T1000 (cell line): ENCODE measurements around the gene MUC20.
"Not testable (repeated sequence)": the region's sequence is repeated elsewhere in the genome, so short reads cannot be mapped to it uniquely, and the experiment has no call there.

Source experiments
- DNase-seq: peaks from one replicate; lab custom pipeline; 2025; ENCODE audit warnings: mixed read lengths; lab: John Stamatoyannopoulos, UW

The MUC20 gene

DNA sequence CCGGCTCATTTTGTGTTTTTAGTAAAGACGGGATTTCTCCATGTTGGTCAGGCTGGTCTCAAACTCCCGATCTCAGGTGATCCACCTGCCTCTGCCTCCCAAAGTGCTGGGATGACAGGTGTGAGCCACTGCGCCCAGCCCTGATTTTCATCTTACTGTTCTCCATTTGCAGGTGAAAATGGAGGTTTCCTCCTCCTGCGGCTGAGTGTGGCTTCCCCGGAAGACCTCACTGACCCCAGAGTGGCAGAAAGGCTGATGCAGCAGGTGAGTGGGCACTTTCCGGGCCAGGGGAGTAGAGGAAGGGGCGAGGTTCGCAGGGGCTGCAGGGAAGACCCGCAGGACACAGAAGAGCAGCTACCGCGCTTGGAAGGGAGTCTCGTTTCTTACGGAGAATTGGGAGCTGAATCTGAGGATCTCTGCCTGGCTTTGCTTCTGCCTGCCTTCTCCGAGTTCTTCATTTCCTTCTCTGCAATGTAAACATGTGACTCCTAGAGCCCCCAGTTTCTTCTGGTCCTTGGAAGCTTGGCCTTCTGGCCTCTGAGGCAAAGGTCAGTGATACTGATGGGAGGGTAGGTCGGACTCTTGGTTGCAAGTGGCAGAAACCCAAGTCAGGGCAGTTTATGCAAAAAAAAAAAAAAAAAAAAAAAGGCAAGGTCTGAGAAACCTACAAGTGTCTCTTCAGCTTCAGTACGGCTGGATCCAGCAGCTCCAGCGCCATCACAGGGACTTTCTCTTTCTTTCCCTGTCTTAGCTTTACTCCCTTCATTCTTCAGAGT, 8.9 kb downstream of the MUC20 start:
- DNase-seq, result no peak

- DNase-seq, result no peak
Observed at GRCh38 chr3:195731356-195731905, 10.7 kb downstream of the MUC20 start.

- DNase-seq, result no peak
Observed at GRCh38 chr3:195732940-195733339, 12.2 kb downstream of the MUC20 start.

DNA sequence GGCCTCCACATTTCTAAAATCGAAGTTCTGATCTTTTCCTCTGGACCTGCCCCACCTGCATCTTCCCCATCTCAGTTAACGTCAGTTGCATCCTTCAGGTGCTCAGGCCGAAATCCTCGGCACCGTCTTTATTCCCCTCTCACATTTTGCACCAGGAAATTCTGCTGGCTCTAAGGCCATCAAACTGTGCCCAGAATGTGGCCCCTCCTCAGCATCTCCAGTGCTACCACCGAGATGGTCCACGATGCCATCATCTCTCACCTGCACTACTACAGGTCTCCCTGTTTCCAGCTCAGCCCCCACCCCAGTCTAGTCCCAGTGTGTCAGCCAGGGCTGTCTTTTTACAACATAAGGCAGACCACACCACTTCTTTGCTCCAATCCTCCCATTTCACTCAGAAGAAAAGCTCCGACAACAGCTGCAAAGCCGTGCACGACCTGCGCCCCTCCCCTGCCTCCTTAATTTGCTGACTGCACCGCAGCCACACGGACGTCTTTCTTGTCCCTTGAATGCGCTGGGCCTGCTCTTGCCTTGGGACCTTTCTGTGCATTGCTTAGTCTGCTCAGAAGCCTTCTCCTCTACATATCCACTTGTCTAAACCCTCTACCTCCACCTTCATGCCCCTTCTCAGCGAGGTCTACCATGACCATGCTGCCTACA, 14.4 kb downstream of the MUC20 start:
- no peak for DNase-seq

GRCh38 chr3:195736866-195737490, 16.2 kb downstream of the MUC20 start:
- no peak for DNase-seq

DNA sequence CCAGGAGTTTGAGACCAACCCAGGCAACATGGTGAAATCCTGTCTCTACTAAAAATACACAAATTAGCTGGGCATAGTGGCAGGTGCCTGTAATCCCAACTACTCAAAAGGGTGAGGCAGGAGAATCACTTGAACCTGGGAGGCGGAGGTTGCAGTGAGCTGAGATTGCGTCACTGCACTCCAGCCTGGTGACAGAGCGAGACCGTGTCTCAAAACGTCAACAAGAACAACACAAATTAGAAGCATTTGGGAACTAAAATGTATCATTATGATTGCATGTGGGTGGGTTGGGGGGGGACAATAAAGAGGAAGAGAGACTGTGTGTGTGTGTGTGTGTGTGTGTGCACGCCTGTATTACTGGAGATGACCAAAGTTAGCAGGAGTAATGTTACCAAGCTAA, 17.0 kb downstream of the MUC20 start:
- DNase-seq, result not testable (repeated sequence)

DNA sequence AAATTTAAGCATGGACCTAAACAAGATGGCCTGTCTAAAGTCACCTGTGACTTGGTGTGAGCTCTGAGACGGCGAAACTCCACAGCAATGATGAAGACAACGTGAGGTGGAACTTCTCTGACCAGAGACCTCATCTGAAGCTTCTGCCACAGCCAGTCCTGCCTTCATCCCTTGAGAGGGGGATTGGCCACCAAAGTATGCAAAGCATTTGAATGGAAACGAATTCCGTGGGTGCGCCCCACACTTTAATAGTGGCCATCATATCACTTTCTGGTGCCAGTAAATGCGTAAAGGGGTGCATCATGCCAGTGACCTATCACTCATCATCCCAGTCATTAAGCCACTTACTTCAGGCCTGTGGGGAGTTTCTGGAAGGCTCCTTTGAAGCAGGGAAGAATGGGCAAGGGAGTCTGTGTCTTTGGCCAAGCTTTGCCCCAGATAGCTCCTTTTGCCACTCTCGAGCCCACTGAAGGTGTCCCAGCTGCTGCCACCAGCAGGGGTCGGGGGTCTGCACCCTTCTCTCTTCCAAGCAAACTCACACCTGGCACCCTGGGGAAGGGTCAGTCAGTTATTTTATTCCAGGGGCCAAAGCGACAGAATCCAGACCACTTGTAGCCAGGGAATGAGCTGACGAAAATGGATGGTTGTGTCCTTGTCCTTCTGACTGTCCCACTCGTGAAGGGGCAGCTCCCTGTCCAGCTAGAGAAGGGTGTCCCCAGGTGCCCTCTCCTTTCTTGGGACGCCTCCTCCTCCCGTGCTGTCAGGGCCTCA, 17.7 kb downstream of the MUC20 start:
- DNase-seq, result no peak

DNA sequence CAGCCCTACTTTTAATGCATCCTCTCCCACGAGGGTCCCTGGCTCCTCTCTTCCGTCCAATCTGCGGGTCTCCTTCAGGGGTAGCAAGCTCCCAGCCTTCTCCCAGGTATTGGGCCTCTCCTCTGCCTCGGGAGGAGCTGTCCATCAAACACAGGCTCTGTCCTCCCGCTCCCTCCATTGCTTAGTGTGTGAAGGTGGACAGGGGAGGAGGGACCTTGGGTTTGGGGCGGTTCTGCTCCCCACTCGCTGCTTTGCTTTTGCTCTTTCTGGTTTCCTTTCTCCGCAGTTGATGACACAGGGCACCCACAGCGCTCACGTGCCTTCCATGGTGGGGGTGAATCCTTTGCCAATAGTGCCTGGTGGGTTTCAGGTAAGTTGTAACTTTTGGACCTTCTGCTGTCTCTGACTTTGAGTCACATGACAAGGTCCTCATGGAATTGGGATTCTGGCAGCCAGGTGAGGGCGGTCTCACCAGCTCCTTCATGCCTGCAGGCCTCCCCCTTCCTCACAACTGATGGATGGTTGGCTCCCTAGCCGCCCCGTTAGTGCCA, 18.9 kb downstream of the MUC20 start:
- DNase-seq, result no peak

DNA sequence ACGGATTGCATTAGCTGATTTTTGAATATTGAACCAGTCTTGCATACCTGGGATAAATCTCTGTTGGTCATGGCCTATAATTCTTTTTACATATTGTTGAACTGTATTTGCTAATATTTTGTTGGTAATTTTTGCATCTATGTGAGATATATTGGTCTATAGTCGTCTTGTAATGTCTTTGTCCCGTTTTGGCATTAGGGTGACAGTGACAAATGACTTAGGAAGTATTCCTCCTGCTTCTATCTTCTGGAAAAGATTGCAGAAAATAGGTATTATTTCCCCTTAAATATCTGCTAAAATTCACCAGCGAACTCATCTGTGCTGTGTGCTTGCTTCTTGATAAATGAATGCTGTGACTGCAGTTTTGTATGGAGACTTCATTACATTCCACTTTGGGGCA, 23.7 kb downstream of the MUC20 start:
- DNase-seq, result no peak

DNA sequence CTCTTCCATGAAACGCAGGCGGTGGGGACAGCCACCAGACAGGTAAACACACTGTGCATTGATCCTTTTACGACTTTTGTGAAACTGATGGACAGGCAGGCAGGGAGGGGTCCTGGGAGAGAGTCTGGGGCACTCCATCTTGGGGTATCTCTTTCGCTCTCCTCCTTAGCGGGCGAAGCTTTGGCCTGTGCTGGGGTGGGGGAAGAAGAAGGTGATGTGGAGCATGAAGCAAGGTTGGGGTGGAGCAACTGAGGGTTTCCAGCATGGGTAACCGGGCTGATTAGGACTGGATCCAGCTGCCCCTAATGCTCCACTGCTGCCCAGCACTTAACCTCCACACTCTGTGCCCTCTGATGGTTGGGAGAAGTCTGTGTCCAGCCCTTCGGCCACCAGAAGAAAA, 25.6 kb downstream of the MUC20 start:
- no peak for DNase-seq

- no peak for DNase-seq
Observed at GRCh38 chr3:195746751-195747150, 26.0 kb downstream of the MUC20 start.

- no peak for DNase-seq
Observed at GRCh38 chr3:195748661-195749060, 27.9 kb downstream of the MUC20 start.

GRCh38 chr3:195749101-195749500, 28.3 kb downstream of the MUC20 start:
- DNase-seq, result not testable (repeated sequence)

DNA sequence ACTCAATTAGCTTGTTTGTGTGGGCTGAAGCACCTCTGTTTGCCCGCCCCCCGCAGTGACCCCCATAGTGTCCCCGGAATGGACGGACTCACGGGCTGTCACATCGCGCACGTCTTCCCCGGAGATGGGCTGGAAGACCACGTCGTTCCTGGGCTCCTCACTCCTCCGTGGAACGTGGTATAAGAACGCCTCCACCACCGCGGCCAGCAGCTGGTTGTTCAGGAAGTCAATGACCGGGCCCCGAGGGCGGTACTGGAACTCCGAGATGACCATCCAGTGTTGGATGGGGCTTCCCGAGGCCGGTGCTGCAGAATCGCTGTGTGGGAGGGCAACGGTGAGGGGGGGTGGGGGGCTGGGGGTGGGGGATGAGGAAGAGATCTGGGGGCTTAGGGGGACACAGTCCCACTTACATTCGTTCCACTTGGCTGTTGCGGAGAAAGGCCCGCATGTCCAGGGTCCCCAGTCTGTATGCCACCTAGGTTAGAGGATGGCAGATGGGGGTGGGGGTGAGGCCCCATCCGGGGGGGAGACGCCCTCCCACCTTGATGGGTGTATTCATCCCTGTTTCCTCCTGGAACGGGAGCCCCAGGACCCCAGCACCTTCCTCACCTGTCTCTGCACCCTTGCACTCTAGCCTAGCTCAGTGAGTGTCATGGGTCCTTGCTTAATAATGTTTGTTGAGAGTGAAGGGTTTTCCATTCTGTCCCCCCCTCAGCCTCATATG, 30.2 kb downstream of the MUC20 start:
- DNase-seq, result no peak

DNA sequence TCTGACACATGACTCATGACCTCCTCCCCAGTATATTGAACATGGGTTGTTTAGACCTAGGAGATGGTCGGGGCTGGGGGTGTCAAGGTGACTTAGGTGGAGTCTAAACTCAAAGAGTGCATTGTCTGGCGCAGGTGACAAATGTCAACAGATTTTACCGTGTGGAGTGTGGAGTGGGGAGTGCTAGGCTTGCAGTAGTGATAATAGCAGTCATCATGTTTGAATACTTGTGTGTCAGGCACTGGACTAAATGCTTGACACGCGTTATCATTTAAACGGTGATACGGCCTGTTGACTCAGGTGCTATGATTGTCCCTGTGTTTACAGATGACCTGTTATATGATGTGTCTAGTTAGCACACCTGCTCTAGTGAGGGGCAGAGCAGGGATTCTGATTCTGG, 30.8 kb downstream of the MUC20 start:
- DNase-seq, result no peak

DNA sequence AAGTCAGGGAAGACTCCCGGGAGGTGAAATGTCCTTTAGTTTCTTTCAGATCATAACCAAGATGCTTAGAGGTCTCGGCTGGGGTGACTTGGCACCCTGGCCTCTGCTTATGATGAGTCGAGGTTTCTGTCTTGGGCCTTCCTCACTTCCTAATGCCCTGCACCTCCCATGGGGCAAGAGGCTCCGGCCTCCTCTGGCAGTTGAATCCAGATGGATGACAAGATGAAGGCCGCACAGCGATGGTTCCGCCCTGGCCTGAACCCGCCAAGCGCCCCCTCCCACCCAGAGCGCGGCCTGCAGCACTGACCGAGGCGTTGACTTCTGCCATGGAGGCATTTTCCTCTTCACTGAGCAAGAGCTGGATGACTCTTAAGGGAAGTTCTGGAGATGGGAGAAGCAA, 31.3 kb downstream of the MUC20 start:
- DNase-seq, result no peak

DNA sequence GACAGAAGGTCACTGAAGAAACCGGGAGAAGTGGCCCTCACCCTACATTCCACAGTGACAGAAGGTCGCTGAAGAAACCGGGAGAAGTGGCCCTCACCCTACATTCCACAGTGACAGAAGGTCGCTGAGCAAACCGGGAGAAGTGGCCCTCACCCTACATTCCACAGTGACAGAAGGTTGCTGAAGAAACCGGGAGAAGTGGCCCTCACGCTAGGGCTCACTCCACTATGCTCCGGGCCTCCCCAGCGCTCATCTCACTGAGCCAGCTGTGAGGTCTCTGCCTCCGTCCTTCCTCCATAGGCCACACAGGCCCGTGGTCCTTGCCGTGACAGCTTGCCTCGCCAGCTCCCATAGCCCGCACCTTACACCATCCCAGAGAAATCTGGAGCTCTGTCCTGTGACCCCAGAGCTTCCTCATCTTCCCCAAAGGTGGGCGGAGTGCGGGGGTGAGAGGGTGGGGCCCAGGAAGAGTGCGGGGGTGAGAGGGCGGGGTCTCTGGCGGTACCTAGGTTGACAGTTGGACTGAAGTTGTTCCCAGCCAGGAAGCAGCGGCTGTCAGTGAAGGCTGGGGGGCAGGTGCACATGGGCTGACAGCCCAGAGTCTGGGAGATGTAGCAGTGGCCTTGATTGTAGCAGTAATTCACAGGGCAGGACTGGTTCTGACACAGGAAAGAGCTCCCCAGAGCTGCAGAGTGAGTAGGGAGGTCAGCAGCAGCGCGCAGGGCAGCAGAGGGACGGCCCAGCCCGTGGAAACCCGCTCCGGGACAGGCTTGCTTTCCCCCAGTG, 32.0 kb downstream of the MUC20 start:
- no peak for DNase-seq

- no peak for DNase-seq
Observed at GRCh38 chr3:195753581-195753980, 32.8 kb downstream of the MUC20 start.

- no peak for DNase-seq
Observed at GRCh38 chr3:195754141-195754540, 33.4 kb downstream of the MUC20 start.

DNA sequence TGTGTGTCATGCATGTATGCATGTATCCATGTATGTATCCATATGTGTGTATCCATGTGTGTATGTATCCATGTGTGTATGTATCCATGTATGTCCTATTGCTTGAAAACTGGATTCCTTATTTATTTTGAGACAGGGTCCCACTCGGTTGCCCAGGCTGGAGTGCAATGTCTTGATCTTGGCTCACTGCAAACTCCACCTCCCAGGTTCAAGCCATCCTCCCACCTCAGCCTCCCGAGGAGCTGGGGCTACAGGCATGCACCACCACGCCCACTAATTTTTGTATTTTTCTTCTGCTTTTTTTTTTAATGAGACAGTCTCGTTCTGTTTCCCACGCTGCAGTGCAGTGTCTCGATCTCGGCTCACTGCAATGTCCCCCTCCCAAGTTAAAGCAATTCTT, 34.1 kb downstream of the MUC20 start:
- DNase-seq, result no peak
